ENCODE measurements around the gene GTF3C2. TPM values are rescaled to one million over a fixed set of nuclear protein-coding genes. Genes with fewer than 3 reads are reported as not detected.

The GTF3C2 gene
- total and polyA plus RNA-seq, 2 of the 13 experiments (the other 11 are each of a cell fraction or from before 2014, with no cell fraction given) = 77.5 to 130 TPM

DNA sequence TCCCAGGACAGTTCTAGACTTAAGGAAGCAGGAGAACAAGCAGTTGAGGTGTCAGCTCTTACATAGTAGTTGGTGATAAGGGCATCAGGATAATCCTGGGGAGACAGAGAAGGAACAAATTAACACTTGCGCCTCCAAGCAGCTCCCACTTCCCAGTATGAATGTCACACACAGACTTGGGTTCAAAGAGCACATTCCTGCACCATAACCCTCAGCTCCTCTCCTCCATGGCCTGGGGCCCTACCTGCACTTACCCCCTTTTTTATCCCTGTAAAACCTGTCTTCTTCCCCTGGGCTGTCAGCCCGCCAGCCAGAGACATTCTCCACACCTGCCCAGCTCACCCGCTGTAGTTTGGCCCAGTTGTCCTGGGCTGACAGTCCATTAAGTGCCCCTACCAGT is 44.4 kb downstream of the GTF3C2 start (continued):
- TF ChIP-seq, protein P1, sequence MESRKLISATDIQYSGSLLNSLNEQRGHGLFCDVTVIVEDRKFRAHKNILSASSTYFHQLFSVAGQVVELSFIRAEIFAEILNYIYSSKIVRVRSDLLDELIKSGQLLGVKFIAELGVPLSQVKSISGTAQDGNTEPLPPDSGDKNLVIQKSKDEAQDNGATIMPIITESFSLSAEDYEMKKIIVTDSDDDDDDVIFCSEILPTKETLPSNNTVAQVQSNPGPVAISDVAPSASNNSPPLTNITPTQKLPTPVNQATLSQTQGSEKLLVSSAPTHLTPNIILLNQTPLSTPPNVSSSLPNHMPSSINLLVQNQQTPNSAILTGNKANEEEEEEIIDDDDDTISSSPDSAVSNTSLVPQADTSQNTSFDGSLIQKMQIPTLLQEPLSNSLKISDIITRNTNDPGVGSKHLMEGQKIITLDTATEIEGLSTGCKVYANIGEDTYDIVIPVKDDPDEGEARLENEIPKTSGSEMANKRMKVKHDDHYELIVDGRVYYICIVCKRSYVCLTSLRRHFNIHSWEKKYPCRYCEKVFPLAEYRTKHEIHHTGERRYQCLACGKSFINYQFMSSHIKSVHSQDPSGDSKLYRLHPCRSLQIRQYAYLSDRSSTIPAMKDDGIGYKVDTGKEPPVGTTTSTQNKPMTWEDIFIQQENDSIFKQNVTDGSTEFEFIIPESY (CRISPR knock-in tag; IDR thresholded peaks at IDR 0.05) = 0 out of 2 replicates have a peak, but pooled peaks have one; percentile 35
- TF ChIP-seq FOXM1 (CRISPR knock-in tag; IDR thresholded peaks at IDR 0.05) (no peak), RBFOX2 (IDR thresholded peaks at IDR 0.05; ENCODE audit: low read depth, low read length) (no peak)

- Histone ChIP-seq H3K27ac (ENCODE audit: extremely low read length, insufficient read depth, low read length) (no peak overlapping the region), H3K36me3 (replicated peaks in 1 of 2; ENCODE audit: control insufficient read depth in 1 of 2, insufficient read depth in 2 of 2, low read length in 2 of 2) (peaks cover 0 to 2% of the 10 kb centered on the region in 2 experiments; a peak in 2 of 5 replicates), H3K79me2 (ENCODE audit: insufficient read depth, low read length) (no peaks in the 10 kb centered on the region), H3K9me3 (ENCODE audit: low read length) (no peaks in the 10 kb centered on the region), H3K4me2 (ENCODE audit: low read depth, low read length) (no peak overlapping the region), H3K4me3 (replicated peaks in 1 of 3; ENCODE audit: insufficient read depth in 1 of 3, low read depth in 2 of 3, low read length in 3 of 3) (no peak overlapping the region), H2AFZ (ENCODE audit: low read length) (no peak overlapping the region), H4K20me1 (ENCODE audit: insufficient read depth, low read length) (no peaks in the 10 kb centered on the region), H3K27me3 (ENCODE audit: control insufficient read depth in 1 of 2, insufficient read depth in 2 of 2, low read length in 2 of 2) (peaks cover 0 to 2% of the 10 kb centered on the region in 2 experiments; a peak in 2 of 5 replicates), H3K4me1 (ENCODE audit: insufficient read depth, low read length) (peaks cover 32% of the 10 kb centered on the region), H3K9ac (ENCODE audit: insufficient read depth, low read depth, low read length) (no peak overlapping the region)
- no peak for TF ChIP-seq ZBTB2 (CRISPR knock-in tag; IDR thresholded peaks at IDR 0.05; ENCODE audit: low read depth)
- no peak for TF ChIP-seq REXO4 (CRISPR knock-in tag; IDR thresholded peaks at IDR 0.05; ENCODE audit: borderline replicate concordance)
- no peak for TF ChIP-seq RXRB (CRISPR knock-in tag; IDR thresholded peaks at IDR 0.05; ENCODE audit: borderline replicate concordance)
- TF ChIP-seq FOXP1 (IDR thresholded peaks at IDR 0.05) = no peak
- no peak for TF ChIP-seq FOXP1 (CRISPR knock-in tag; IDR thresholded peaks at IDR 0.05)
- TF ChIP-seq ZNF598 (CRISPR knock-in tag; IDR thresholded peaks at IDR 0.05; ENCODE audit: borderline replicate concordance) = no peak
- no peak for TF ChIP-seq SCMH1 (CRISPR knock-in tag; IDR thresholded peaks at IDR 0.05; ENCODE audit: borderline replicate concordance)
- TF ChIP-seq CREBL2 (CRISPR knock-in tag; IDR thresholded peaks at IDR 0.05; ENCODE audit: borderline replicate concordance) = no peak
- TF ChIP-seq AGO2 (optimal IDR thresholded peaks at IDR 0.05; ENCODE audit: low read depth, low read length) = no peak
- no peak for TF ChIP-seq MEF2D (CRISPR knock-in tag; IDR thresholded peaks at IDR 0.05)
- TF ChIP-seq FLYWCH1 (CRISPR knock-in tag; IDR thresholded peaks at IDR 0.05) = no peak
- TF ChIP-seq ZNF567 (CRISPR knock-in tag; IDR thresholded peaks at IDR 0.05; ENCODE audit: borderline replicate concordance) = no peak
- TF ChIP-seq BCLAF1 (IDR thresholded peaks at IDR 0.05) = no peak
- TF ChIP-seq ZNF75D (CRISPR knock-in tag; IDR thresholded peaks at IDR 0.05; ENCODE audit: borderline replicate concordance) = no peak
- ATAC-seq (no peak), DNase-seq (ENCODE audit: low spot score) (no peak), FAIRE-seq (peak; percentile 8)
- intact Hi-C loops (cut with micrococcal nuclease; ENCODE audit: unreplicated experiment) = no loop called here
- in situ Hi-C loops (cut with HindIII; ENCODE audit: extremely low pct_ligation_motif_present, low pct_unique_long_range_greater_than_20kb) = no loop called here
- BruUV-seq (replicated peaks) = no TSS peak
- 91% methylated on average over 6 of the region's 6 CpGs for WGBS (ENCODE audit: low lambda C conversion rate)
- ChIA-PET CTCF (ENCODE audit: low intra/inter-chr PET ratio, low total read pairs) (no interaction called here), POLR2A (interaction anchor here (0.7 to 1.6 kb wide), 3 partner anchors 11 to 1068 kb away, joined by 3 to 5 read pairs (median 4); no protein-coding TSS in a partner anchor)
Measured at GRCh38 chr2:27309651-27310050, 46.9 kb downstream of the GTF3C2 start.
